MM.1S (cell line): Measurements from ENCODE around the gene PRPSAP2.

Experiments used
- DNase-seq: peaks from one replicate; pipeline ENCODE4 v3.0.0-alpha.2; 2015
- H2AFZ ChIP-seq: fragments of 300-600 bp; sonication (generic); 2 replicates; pipeline ENCODE4 v1.6.0; 2016; ENCODE audit warnings: antibody characterized with exemption, low read length
- H3F3A ChIP-seq: fragments of 300-600 bp; sonication (generic); 2 replicates; pipeline ENCODE4 v1.6.1; 2016; ENCODE audit warnings: mild to moderate bottlenecking, antibody characterized with exemption, low read length, moderate library complexity, mixed read lengths; ENCODE audit not compliant: insufficient read depth
- H3K27ac ChIP-seq: fragments of 300-600 bp; sonication (generic); 2 replicates; pipeline ENCODE4 v1.5.1; 2016; ENCODE audit warnings: mild to moderate bottlenecking, low read length
- H3K27me3 ChIP-seq: fragments of 300-600 bp; sonication (generic); replicated peaks from 2 replicates; pipeline ENCODE4 v1.6.0; 2016; ENCODE audit warnings: low read length; ENCODE audit not compliant: insufficient read depth
- H3K36me3 ChIP-seq: fragments of 300-600 bp; sonication (generic); replicated peaks from 2 replicates; pipeline ENCODE4 v1.6.1; 2016; ENCODE audit warnings: mild to moderate bottlenecking, low read length, mixed read lengths; ENCODE audit not compliant: insufficient read depth
- H3K4me1 ChIP-seq: fragments of 300-600 bp; sonication (generic); 2 replicates; pipeline ENCODE4 v1.6.1; 2016; ENCODE audit warnings: low read length, mixed read lengths
- H3K4me2 ChIP-seq: fragments of 300-600 bp; sonication (generic); 2 replicates; pipeline ENCODE4 v1.6.0; 2016; ENCODE audit warnings: low read depth, low read length
- H3K4me3 ChIP-seq: fragments of 300-600 bp; sonication (generic); 2 replicates; pipeline ENCODE4 v1.5.1; 2016; ENCODE audit warnings: low read length, mixed read lengths
- H3K79me2 ChIP-seq: fragments of 300-600 bp; sonication (generic); 2 replicates; pipeline ENCODE4 v1.6.1; 2016; ENCODE audit warnings: mixed run types, low read length, mixed read lengths
- H3K9ac ChIP-seq: fragments of 300-600 bp; sonication (generic); 2 replicates; pipeline ENCODE4 v1.6.1; 2016; ENCODE audit warnings: low read length, mixed read lengths
- H3K9me2 ChIP-seq: fragments of 300-600 bp; sonication (generic); replicated peaks from 2 replicates; pipeline ENCODE4 v1.6.1; 2016; ENCODE audit warnings: mild to moderate bottlenecking, low read length, mixed read lengths; ENCODE audit not compliant: insufficient read depth
- H3K9me3 ChIP-seq: fragments of 300-600 bp; sonication (generic); replicated peaks from 2 replicates; pipeline ENCODE4 v1.6.1; 2016; ENCODE audit warnings: mild to moderate bottlenecking, low read length, mixed read lengths; ENCODE audit not compliant: insufficient read depth
- H4K20me1 ChIP-seq: fragments of 300-600 bp; sonication (generic); 2 replicates; pipeline ENCODE4 v1.6.1; 2016; ENCODE audit warnings: mild to moderate bottlenecking, low read length, moderate library complexity, mixed read lengths; ENCODE audit not compliant: insufficient read depth
- CTCF ChIP-seq: fragments of 300-600 bp; sonication (generic); IDR thresholded peaks from 2 replicates; pipeline ENCODE4 v1.5.1; 2016; ENCODE audit warnings: antibody characterized with exemption, low read length, mixed read lengths
- EZH2 ChIP-seq: fragments of 300-600 bp; sonication (generic); optimal IDR thresholded peaks from 2 replicates; pipeline ENCODE3; 2017; ENCODE audit warnings: low read depth, mild to moderate bottlenecking, antibody characterized with exemption, low read length, mixed read lengths
- EZH2phosphoT487 ChIP-seq: fragments of 300-600 bp; sonication (generic); IDR thresholded peaks from 2 replicates; pipeline ENCODE4 v1.6.1; 2018; ENCODE audit warnings: antibody characterized with exemption, low read length

The PRPSAP2 gene

GRCh38 chr17:18933102-18934058, 75.4 kb downstream of the PRPSAP2 start:
- no peaks in the 10 kb centered on the region for H3K27me3 ChIP-seq
- no peaks in the 10 kb centered on the region for H4K20me1 ChIP-seq
- H3K9ac ChIP-seq: no peak overlapping the region
- no peaks in the 10 kb centered on the region for H3K4me1 ChIP-seq
- H3K36me3 ChIP-seq: no peaks in the 10 kb centered on the region
- H3K9me3 ChIP-seq: no peaks in the 10 kb centered on the region
- TF ChIP-seq EZH2 (no peak), CTCF (no peak), EZH2phosphoT487 (no peak)
- no peaks in the 10 kb centered on the region for H3F3A ChIP-seq
- no peak overlapping the region for H3K4me3 ChIP-seq
- H3K27ac ChIP-seq: no peak overlapping the region
- H2AFZ ChIP-seq: no peak overlapping the region
- no peak overlapping the region for H3K4me2 ChIP-seq
- H3K9me2 ChIP-seq: no peaks in the 10 kb centered on the region
- no peaks in the 10 kb centered on the region for H3K79me2 ChIP-seq
- no peak for DNase-seq

GRCh38 chr17:18937981-18938691, 80.2 kb downstream of the PRPSAP2 start:
- Histone ChIP-seq H3F3A (no peaks in the 10 kb centered on the region), H3K36me3 (no peaks in the 10 kb centered on the region), H3K9ac (no peak overlapping the region), H2AFZ (no peak overlapping the region), H3K4me1 (no peaks in the 10 kb centered on the region), H3K79me2 (no peaks in the 10 kb centered on the region), H3K9me2 (no peaks in the 10 kb centered on the region), H3K4me2 (no peak overlapping the region), H3K4me3 (no peak overlapping the region), H3K9me3 (no peaks in the 10 kb centered on the region), H3K27me3 (no peaks in the 10 kb centered on the region), H3K27ac (no peak overlapping the region), H4K20me1 (no peaks in the 10 kb centered on the region)
- no peak for DNase-seq
- TF ChIP-seq EZH2phosphoT487 (no peak), EZH2 (no peak), CTCF (no peak)

GRCh38 chr17:18938692-18939023, 80.7 kb downstream of the PRPSAP2 start:
- TF ChIP-seq EZH2phosphoT487 (no peak), EZH2 (no peak), CTCF (no peak)
- Histone ChIP-seq H3F3A (no peaks in the 10 kb centered on the region), H3K27me3 (no peaks in the 10 kb centered on the region), H3K4me1 (no peaks in the 10 kb centered on the region), H2AFZ (no peak overlapping the region), H3K27ac (no peak overlapping the region), H3K79me2 (no peaks in the 10 kb centered on the region), H3K9ac (no peak overlapping the region), H3K36me3 (no peaks in the 10 kb centered on the region), H3K9me2 (no peaks in the 10 kb centered on the region), H4K20me1 (no peaks in the 10 kb centered on the region), H3K9me3 (no peaks in the 10 kb centered on the region), H3K4me2 (no peak overlapping the region), H3K4me3 (no peak overlapping the region)
- no peak for DNase-seq
